Measurements from ENCODE around the gene CASZ1. TPM values are rescaled to one million over a fixed set of nuclear protein-coding genes. Genes with fewer than 3 reads are reported as not detected.

The CASZ1 gene
- total RNA-seq, 1 experiment from 2014 or later: 11.7 TPM

DNA sequence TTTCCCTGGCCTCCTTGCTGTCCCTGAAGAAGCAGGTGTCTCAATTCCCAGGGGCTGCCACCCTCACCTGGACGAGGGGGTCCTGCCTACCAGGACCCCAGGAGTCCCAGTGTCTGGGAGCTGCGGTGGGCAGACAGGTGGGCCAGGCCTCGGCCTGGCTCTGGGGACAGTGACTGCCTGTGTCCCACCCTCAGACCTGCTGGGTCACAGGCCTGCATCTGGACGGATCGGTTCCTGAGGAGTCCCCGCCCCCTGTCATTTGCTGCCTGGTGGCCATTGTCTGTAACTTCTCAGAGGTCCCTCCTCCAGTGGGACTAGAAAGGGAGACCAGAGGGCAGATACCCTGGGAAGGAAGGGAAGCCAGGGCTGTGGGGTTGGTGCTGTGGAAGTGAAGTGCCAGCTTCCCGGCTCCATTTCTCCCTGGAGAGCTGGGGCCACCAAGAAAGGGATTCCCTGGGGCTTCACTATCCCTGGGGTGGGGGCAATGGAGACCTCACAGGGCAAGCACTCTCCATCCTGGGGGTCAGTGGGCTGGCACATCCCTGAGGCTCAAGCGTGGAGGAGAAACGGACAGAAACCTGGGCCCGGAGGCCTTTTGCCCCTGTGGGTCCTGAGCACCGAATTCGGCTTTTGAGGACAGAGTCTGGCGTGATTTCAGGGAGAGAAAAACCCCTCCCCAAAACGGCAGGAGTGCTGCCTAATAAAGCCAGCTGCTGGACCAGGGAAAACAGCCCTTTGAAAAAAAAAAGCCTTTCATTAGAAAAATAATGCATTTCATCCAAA lies 164.4 kb downstream of the CASZ1 start:
- no peak for TF ChIP-seq TCF7 (CRISPR knock-in tag; IDR thresholded peaks at IDR 0.05; ENCODE audit: low read depth)
- no peak for TF ChIP-seq NFE2L1 (CRISPR knock-in tag; IDR thresholded peaks at IDR 0.05)
- TF ChIP-seq, protein P1, sequence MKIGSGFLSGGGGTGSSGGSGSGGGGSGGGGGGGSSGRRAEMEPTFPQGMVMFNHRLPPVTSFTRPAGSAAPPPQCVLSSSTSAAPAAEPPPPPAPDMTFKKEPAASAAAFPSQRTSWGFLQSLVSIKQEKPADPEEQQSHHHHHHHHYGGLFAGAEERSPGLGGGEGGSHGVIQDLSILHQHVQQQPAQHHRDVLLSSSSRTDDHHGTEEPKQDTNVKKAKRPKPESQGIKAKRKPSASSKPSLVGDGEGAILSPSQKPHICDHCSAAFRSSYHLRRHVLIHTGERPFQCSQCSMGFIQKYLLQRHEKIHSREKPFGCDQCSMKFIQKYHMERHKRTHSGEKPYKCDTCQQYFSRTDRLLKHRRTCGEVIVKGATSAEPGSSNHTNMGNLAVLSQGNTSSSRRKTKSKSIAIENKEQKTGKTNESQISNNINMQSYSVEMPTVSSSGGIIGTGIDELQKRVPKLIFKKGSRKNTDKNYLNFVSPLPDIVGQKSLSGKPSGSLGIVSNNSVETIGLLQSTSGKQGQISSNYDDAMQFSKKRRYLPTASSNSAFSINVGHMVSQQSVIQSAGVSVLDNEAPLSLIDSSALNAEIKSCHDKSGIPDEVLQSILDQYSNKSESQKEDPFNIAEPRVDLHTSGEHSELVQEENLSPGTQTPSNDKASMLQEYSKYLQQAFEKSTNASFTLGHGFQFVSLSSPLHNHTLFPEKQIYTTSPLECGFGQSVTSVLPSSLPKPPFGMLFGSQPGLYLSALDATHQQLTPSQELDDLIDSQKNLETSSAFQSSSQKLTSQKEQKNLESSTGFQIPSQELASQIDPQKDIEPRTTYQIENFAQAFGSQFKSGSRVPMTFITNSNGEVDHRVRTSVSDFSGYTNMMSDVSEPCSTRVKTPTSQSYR (CRISPR knock-in tag; IDR thresholded peaks at IDR 0.05): no peak
- CTCF ChIA-PET: interaction anchor here (1.2 to 2.7 kb wide), 3 partner anchors 96 to 278 kb away, joined by 3 to 24 read pairs (median 4); no protein-coding TSS in a partner anchor
- Mint-ChIP-seq H3K27ac (peak overlapping the region; percentile 60), H3K9me3 (no peaks in the 10 kb centered on the region), H3K4me1 (peaks cover 31% of the 10 kb centered on the region), H3K27me3 (ENCODE audit: low read depth) (peaks cover 1% of the 10 kb centered on the region), H3K36me3 (no peaks in the 10 kb centered on the region), H3K4me3 (no peak overlapping the region)
- POLR2A ChIA-PET: no interaction called here
- DNase-seq (ENCODE audit: low spot score) (peak; percentile 26), ATAC-seq (peak; percentile 16; the same call in 1 of the 2 replicates)

GRCh38 chr1:10631121-10631810 lies 165.2 kb downstream of the CASZ1 start:
- DNase-seq (ENCODE audit: low spot score) (peak; percentile 16), ATAC-seq (no peak)
- H3K27ac Mint-ChIP-seq: no peak overlapping the region
- H3K4me3 Mint-ChIP-seq: no peak overlapping the region
- H3K27me3 Mint-ChIP-seq (ENCODE audit: low read depth): no peaks in the 10 kb centered on the region
- no peak for TF ChIP-seq MYBL2 (CRISPR knock-in tag; IDR thresholded peaks at IDR 0.05)
- TF ChIP-seq HMGA2 (CRISPR knock-in tag; IDR thresholded peaks at IDR 0.05): no peak
- TF ChIP-seq TP53 (CRISPR knock-in tag; IDR thresholded peaks at IDR 0.05): no peak
- TF ChIP-seq, protein P2, sequence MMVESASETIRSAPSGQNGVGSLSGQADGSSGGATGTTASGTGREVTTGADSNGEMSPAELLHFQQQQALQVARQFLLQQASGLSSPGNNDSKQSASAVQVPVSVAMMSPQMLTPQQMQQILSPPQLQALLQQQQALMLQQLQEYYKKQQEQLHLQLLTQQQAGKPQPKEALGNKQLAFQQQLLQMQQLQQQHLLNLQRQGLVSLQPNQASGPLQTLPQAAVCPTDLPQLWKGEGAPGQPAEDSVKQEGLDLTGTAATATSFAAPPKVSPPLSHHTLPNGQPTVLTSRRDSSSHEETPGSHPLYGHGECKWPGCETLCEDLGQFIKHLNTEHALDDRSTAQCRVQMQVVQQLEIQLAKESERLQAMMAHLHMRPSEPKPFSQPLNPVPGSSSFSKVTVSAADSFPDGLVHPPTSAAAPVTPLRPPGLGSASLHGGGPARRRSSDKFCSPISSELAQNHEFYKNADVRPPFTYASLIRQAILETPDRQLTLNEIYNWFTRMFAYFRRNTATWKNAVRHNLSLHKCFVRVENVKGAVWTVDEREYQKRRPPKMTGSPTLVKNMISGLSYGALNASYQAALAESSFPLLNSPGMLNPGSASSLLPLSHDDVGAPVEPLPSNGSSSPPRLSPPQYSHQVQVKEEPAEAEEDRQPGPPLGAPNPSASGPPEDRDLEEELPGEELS (CRISPR knock-in tag; IDR thresholded peaks at IDR 0.05): no peak
- no peak for TF ChIP-seq ZNF138 (CRISPR knock-in tag; conservative IDR thresholded peaks at IDR 0.05)
- ChIA-PET POLR2A (no interaction called here), CTCF (interaction anchor here (0.7 to 2.7 kb wide), 6 partner anchors 8 to 279 kb away, joined by 3 to 24 read pairs (median 5); no protein-coding TSS in a partner anchor)
- no peaks in the 10 kb centered on the region for H3K9me3 Mint-ChIP-seq
- H3K36me3 Mint-ChIP-seq: no peaks in the 10 kb centered on the region
- peaks cover 31% of the 10 kb centered on the region for H3K4me1 Mint-ChIP-seq

- Mint-ChIP-seq H3K36me3 (no peaks in the 10 kb centered on the region), H3K9me3 (no peaks in the 10 kb centered on the region), H3K4me1 (peaks cover 31% of the 10 kb centered on the region), H3K4me3 (no peak overlapping the region), H3K27me3 (ENCODE audit: low read depth) (no peaks in the 10 kb centered on the region), H3K27ac (peak overlapping the region; percentile 85)
- CTCF ChIA-PET: interaction anchor here (0.6 to 2.7 kb wide), 11 partner anchors 9 to 279 kb away, joined by 3 to 24 read pairs (median 3); no protein-coding TSS in a partner anchor
- ATAC-seq (no peak), DNase-seq (ENCODE audit: low spot score) (no peak)
- POLR2A ChIA-PET: interaction anchor here (0.6 kb wide), 1 partner anchor 17 kb away, joined by 3 read pairs; no protein-coding TSS in a partner anchor
- TF ChIP-seq ZNF416 (CRISPR knock-in tag; IDR thresholded peaks at IDR 0.05): no peak
- TF ChIP-seq, protein P3, sequence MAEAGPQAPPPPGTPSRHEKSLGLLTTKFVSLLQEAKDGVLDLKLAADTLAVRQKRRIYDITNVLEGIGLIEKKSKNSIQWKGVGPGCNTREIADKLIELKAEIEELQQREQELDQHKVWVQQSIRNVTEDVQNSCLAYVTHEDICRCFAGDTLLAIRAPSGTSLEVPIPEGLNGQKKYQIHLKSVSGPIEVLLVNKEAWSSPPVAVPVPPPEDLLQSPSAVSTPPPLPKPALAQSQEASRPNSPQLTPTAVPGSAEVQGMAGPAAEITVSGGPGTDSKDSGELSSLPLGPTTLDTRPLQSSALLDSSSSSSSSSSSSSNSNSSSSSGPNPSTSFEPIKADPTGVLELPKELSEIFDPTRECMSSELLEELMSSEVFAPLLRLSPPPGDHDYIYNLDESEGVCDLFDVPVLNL (CRISPR knock-in tag; IDR thresholded peaks at IDR 0.05; ENCODE audit: borderline replicate concordance, low read depth): no peak
- TF ChIP-seq CBFB (CRISPR knock-in tag; IDR thresholded peaks at IDR 0.05; ENCODE audit: low read depth): no peak
Measured at GRCh38 chr1:10630661-10631120, 165.8 kb downstream of the CASZ1 start.

Measured in WTC11 (cell line).